Islet of Langerhans (tissue), 1 donor: ENCODE data around the gene SH3TC1.

Experiments used
- FAIRE-seq: peaks from one replicate; lab custom pipeline; 2011; peaks lifted over from hg19 to GRCh38; lab: Jason Lieb, UNC

Gene SH3TC1

DNA sequence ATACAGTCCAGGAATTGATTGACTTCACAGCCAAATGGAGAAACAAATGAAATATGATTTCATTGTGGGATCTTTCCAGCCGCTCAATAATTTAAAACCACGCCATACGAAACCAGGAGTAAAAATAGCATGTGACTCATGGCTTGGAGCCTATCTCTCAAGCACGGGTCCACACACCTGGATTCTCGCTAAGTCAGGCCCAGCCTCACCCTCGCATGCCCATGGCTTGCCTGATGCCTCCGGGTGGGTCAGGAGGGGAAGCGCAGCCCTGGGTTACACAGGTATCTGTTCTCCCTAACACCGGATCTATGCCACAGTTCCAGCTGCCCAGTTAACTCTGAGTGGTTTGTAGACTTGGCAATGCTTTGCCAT is 34.9 kb upstream of the SH3TC1 start:
- FAIRE-seq, result no peak

- no peak for FAIRE-seq
Measured at GRCh38 chr4:8164687-8165086, 34.4 kb upstream of the SH3TC1 start.

DNA sequence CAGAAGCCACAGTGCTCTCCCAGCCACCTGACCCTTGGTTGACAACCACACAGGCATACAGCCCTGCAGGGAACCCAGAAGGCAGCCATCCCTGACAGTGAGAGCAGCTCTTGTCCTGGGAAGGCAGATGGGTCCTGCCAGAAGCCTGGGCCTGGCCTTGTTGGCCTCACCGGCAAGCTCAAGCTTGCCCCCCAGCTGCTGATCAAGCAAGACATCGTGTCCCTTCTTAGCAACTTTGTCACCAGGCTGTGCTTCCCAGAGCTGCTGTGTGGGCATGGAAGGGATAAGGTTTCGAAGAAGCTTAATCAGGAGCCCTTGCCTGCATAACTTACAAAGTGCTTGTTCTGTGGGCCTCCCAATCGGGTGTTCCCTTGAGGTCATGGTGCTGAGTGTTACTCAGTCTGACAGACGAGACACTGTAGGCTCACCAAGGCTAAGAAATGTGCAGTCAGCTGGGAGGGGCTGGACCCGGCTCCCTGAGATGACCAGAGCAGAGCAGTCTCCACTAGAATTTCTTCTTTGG is 33.7 kb upstream of the SH3TC1 start:
- no peak for FAIRE-seq

DNA sequence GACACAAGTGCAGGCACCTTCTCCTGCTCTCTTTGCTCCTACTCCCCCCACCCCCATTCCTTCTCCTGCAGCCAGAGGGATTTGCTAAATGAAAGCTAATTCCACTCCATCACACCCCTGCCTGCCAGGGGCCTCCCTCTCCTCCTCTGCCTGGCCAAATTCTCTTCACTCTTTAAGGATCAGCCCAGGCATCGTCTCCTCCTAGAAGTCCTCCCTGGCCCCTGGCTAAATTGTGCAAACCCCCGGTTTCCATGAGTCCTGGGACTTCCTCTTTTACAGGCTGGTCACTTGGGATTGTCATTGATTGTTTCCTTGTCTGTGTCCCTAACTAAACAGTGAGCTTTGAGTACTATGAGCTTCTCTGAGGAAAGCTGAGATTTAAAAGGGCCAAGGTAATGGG is 31.8 kb upstream of the SH3TC1 start:
- FAIRE-seq, result no peak

DNA sequence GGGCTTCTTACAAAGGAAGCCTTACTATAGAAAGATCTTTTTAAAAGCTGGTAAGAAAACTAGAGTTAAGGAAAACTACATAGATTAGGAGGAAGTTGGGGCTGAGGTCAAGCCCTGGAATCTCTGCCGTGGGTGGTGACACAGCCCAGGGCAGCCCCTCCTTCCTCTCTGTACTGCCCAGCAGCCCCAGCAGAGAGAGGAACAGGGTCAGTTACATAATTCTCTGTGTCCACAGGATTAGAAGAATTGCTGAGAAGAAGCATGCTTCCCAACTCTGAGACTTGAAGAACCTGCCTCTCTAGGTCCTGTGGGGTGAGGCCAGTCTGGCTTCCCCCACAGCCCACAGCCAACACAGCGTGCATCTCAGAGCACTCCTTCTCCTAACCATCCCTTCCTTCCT is 31.3 kb upstream of the SH3TC1 start:
- FAIRE-seq, result no peak

DNA sequence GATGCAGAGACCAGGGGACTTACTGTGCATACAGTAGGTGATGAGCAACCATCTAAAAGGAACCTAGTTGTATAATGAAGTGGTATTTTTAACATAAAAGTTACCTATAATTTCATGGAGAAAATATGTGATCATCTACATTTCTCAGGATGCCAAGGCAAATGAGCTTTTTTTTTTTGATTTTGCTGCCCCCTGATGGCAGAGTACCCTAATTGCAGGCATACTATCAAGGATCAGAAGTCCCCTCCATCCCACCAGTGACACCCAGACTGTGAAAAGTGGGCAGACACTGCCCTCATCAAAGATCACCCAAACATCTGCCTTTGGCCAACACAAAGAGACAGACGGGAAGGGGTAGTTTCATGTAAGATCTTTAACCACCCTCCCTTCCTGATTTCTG is 30.9 kb upstream of the SH3TC1 start:
- FAIRE-seq, result no peak

GRCh38 chr4:8168832-8169598 is 30.1 kb upstream of the SH3TC1 start:
- FAIRE-seq, result no peak

DNA sequence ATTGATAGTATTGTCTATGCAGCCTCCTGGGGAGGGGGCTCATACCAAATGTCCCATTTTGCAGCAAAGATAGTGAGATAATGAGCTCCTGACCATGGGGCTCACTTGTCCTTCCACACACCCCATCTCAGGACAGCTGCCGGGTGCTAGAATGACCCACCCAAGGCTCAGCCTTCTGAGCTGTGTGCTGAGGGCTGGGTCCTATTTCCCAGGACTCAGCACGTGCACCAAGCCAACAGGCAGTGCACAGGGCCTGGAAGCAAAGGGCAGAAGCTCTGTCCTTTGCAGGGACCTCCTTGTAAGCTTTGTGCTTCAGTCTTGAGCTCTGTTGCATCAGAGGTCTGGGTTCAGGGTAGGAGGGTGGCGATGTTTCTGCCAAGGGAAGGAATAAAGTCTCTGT is 29.3 kb upstream of the SH3TC1 start:
- no peak for FAIRE-seq

GRCh38 chr4:8170341-8170740 is 28.7 kb upstream of the SH3TC1 start:
- no peak for FAIRE-seq

- no peak for FAIRE-seq
Measured at GRCh38 chr4:8171266-8171665, 27.8 kb upstream of the SH3TC1 start.

GRCh38 chr4:8171984-8172924 is 26.8 kb upstream of the SH3TC1 start:
- no peak for FAIRE-seq

GRCh38 chr4:8173492-8174242 is 25.4 kb upstream of the SH3TC1 start:
- no peak for FAIRE-seq

GRCh38 chr4:8174970-8175369 is 24.1 kb upstream of the SH3TC1 start:
- FAIRE-seq, result no peak

- FAIRE-seq, result no peak
Measured at GRCh38 chr4:8175686-8176085, 23.4 kb upstream of the SH3TC1 start.

DNA sequence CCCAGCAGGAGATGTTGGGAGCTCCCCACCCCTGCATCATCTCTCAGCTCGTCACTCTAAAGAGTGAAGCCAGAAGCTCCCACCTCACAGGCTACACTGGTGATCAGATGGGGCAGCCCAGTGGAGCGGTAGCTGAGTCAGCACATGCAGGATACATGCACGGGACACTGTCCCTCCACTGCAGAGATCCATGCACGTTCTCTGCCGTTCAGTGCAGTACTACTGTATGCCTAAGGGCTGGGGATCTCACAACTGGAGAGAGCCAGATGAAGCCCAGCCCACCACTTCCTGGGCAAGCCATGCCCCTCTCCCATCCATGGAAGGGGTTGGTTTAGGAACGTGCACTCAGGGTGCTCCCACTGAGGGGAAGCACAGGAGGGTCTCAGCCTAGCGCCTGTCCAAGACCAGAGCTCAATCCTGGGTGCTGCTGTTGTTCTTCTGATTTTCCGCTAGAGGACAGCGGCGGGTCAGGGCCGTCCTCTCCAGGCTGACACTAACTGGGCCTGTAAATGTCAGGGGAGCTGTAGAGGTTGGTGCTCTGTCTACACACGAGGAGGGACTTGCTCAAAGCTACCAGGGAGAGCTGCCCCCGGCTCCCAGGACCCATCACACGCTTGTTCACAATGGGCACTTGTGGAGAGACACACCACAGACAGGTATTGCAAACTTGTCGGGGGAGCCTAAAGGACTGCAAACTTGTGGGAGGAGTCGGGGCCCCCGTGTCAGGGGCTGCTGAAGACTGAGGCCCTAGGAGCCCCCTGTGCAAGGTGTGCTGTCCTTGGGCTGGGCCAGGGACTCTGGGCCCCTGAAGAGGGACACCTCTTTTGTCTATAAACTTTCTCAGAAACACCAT is 22.3 kb upstream of the SH3TC1 start:
- no peak for FAIRE-seq

GRCh38 chr4:8177552-8177951 is 21.5 kb upstream of the SH3TC1 start:
- no peak for FAIRE-seq

DNA sequence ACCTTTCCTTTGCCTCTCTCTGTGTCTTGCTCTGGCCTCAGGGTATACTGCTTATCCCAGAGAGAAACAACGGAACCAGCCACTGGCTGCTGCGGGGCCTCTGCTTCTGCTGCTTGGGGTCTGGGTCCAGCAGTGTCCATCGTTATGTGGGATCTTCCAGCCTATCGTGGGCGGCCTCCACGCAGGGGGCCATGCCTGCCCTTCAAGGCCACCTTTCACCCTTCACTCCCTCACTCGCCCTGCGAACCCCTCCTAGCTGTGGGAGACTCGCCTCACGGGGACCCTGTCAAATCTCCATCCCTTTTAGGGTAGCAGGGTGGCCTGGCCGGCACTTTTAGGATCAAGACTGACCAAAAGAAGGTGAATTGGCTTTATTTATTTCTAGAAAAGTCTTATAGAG is 21.1 kb upstream of the SH3TC1 start:
- FAIRE-seq, result no peak

- FAIRE-seq, result no peak
Measured at GRCh38 chr4:8179074-8179473, 20.0 kb upstream of the SH3TC1 start.

- no peak for FAIRE-seq
Measured at GRCh38 chr4:8179771-8180170, 19.3 kb upstream of the SH3TC1 start.

GRCh38 chr4:8180310-8181093 is 18.6 kb upstream of the SH3TC1 start:
- no peak for FAIRE-seq

DNA sequence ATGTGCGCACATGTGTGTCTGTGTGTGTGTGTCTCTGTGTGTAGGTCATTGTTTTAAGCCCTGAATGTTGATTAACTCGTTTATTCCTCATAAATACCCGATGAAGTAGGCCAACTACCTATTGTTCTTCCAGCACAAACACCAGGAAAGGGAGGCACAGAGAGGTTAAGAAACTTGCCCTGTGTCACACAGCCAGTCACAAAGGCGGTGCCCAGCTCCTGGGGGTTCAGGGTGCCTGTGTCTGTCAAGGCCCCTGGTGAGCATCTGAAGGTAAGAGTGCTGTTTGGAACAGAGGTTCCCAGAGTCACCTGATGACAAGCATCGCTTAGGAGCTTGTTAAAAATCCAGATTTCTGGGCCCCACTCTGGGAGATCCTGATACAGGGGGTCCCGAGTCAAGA is 18.0 kb upstream of the SH3TC1 start:
- no peak for FAIRE-seq
